Measurements from ENCODE around the gene KIAA0753.
"Not testable (repeated sequence)": the region's sequence is repeated elsewhere in the genome, so short reads cannot be mapped to it uniquely, and the experiment has no call there.

The KIAA0753 gene

DNA sequence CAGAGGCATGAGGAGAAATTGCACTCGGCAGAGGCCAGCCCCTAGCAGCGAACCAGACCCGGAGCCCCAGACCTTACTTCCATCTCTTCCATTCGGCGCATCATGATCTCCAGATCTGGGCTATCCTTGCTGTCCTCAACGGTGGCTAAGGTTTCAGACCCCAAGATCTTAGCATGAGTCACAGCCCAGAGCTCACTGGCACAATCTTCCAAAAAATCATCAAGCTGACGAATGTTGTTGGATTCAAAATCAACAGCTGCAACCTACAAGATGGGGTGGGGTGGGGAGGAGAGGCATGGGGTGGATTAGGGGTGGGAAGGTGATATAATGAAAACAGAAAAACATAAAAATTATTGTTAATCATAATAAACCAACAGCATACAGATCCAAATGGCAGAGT, 44.4 kb downstream of the KIAA0753 start:
- no peak for DNase-seq

DNA sequence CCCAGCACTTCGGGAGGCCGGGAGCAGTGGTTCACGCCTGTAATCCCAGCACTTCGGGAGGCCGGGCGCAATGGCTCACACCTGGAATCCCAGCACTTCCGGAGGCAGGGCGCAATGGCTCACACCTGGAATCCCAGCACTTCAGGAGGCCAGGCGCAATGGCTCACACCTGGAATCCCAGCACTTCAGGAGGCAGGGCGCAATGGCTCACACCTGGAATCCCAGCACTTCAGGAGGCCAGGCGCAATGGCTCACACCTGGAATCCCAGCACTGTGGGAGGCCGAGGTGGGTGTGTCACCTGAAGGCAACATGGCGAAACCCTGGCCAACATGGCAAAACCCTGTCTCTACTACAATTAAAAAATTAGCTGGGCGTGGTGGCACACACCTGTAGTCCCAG, 47.1 kb downstream of the KIAA0753 start:
- DNase-seq, result not testable (repeated sequence)

DNA sequence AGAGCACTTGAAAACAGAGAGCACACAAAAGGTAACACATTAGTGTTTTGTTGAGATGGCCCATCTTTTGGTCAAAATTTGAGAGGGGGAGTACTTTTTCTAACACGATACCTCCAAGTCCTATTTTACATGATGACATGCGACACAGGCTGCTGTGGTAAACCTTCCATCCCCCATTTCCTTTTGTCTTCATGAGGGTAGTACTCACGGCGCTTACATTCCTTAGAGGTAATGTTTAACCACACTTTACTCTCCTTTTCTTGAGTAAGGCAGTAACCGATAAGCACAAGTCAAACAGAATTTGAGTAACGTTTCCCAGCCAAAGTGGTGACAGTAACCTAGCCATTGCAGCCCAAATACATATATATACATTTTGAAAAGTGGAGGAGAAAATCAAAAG, 48.3 kb downstream of the KIAA0753 start:
- no peak for DNase-seq

DNA sequence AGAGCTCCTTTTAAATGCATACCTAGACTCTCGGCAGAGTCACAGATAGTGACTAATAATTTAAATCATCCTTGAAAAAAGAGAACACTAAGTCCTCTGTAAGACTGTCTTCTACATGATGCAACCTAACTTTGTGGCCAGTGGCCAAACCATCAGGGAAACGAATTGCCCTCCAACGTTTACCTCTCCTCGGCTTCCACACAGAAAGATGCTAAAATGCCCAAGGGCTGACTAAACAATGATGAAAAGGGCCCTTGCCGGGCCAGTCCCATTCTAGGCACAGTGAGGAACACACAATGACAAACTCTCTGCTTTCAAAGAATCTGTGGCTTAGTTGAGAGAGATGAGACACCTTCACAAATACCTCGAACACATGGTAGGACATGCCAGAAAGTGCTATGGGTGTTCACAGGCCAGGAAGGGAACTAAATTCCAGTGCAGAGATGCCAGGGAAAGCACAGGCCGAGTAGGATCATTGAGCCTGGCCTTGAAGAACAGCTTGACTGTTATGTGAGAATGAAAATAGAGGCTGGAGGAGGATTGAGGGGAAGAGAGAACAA, 48.8 kb downstream of the KIAA0753 start:
- DNase-seq, result no peak

DNA sequence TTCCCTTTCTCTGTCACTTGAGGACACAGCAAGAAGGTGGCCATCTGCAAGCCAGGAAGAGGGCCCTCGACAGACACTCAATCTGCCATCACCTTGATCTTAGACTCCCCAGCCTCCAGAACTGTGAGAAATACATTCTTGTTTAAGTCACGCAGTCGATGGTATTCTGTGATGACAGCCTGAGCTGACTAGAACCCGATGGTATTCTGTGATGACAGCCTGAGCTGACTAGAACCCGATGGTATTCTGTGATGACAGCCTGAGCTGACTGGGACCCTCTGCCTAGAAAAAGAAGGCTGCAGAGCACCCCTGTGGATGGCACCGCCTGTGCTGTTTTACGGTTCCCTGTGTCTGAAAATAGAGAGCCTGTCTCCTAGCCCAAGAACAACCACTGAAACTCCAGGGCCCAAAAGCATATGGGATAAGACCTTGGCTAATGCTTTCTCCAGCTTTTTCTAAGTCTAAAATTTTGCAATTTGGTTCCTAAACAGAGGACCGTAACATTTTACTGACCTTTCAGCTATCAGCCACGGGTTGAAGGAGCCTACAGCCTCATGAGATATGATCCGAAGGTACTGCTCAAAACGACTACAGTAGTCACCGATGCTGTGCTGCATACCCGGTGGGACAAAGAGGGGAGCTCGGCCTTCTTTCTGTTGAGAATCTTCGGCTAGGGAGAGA, 51.1 kb downstream of the KIAA0753 start:
- DNase-seq, result no peak

DNA sequence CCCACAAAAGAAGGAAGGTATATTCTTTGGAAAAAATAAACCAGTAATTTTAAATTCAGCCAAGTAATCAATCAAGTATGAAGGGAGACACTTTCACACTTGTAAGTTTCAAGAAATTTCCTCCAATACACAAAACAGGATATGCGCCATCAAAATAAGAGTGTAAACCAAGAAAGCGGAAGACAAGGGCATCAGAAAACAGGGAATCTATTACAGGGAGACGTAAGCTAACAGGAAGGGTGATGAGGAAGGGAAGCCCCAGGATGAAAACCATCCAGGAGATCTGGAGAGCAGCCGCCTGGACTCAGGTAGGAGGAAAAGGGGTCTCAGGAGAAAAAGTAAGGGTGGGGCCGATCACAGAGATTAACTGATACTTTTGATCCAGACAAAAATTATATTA, 52.3 kb downstream of the KIAA0753 start:
- DNase-seq, result no peak

DNA sequence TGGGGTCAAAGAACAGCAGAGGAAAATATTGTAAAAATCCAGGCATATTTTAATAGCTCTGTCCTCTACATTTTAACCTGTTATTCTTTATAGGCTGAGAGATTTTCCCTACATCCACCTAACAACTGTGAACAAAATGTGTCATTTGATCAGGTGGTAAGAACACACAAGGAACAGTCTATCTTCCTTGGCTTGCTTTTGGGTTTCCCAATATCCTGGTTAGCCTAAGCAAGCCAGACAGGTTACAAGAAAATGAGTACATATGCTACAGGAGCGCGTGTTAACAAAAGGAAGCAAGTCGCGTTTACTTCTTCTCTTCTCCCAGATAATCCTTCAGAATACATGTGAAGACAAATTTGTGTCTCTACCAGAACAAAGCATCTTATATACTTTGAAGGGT, 53.2 kb downstream of the KIAA0753 start:
- DNase-seq, result no peak

DNA sequence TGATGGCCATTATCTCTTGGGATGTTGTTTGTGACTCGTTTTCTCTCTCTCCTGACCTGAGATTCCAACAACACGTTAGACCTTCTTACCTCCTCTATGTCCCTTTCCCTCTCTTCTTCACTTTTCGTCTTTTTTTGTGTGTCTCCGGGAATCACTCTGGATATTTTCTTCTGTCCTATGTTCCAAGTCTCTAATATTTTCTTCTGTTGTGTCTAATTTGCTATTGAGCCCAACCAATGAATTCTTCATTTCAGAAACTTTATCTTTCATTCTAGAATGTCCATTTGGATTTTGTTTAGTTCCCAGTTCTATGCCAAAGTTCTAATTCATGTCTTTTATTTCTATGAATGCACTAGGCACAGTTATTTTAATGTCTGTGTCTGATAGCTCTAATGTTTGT, 57.1 kb downstream of the KIAA0753 start:
- DNase-seq, result no peak

DNA sequence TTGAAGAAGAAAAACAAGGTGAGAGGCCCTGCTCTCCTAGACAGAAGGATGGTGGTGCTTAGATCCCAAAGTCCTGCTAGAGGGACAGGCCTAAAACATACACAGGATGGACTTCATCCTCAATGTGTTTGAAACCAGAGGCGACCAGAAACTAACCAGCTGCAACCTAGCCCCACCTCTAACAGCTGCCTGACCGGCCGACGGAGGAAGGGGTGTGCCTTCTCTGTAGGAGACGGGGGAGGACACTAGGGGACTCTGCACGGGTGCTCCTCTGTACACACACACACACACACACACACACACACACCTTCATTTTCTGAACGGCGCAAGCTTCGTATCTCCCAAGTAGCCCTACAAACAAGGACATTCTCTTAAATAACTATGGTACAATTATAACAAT, 59.9 kb downstream of the KIAA0753 start:
- no peak for DNase-seq

DNA sequence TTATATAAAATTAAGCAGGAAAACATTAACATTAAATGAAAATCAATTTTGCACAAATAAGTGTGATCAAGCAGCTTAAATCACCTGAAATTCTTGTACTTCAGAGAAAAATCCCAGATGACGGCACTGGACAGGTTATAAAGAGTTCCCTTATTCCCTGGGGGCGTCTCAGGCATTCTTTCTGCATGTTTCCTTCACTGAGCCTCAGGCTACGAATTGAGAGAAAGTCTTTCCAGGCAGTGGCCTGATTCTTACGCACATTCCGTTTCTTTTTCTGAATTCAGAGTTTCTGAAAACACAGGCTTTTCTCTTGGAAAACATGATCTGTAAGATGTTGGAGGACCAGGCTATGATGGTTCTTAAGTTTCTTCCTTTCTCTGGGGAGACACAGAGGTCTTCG, 62.0 kb downstream of the KIAA0753 start:
- no peak for DNase-seq

DNA sequence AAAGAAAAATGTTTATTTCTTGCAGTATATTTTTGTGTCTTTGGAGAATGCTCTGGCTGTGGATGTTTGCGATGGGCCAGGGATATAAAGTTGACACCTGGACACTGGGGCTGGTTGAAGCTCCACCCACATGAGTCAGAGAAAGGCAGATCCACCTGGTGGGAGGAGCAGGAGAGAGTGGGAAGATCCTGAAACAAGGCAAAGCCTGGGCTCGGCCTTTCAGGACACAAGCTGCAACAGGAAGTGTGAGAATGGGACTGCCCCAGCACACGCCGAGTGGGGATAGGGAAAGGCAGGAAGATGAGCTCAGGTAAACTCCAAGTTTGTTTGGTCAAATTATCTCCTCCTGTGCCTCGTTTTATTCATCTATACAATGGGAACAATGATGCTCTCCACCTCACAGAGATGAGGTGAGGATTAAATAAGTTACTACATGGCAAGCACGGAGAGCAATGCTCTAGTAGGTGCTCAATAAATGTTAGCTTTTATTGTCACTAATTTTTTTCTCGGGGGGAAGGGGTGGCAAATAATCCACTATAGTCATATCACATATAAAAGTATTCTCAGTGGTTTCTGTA, 62.7 kb downstream of the KIAA0753 start:
- no peak for DNase-seq

DNA sequence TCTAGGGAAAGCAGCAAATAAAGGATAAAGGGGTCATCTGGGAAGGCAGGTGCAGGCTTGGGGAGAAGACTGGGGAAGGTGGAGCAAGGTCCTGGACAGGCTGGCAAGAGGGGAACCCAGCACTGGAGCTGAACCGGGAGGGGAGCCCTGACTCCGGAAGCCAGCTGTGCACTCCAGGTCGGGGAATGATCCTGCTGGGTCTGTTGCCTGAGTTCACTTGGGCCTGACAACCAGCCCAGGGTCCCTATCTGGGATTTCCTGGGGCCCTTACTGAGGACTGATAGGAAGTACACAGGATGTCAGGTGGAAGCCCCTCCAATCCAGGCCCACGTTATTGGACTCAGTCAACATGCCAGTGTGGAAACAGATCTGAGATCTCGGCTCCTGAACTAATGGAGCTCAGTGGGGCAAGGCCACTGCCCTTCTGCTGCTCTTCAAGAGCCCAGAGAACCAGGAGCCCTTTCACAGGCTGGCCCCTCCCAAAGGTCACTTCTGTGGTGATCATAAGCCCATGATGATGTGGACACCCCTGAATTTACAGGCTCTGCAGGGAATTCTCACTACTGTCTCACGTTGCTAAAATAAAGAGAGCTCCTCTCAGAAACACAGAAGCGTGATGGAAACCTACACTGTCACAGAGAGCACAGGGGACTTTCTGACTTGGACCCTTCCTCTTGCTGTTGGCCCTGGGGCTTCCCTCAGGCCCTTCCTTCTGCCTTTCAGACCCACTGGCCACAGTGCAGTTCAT, 64.3 kb downstream of the KIAA0753 start:
- peak; percentile 43 to 69 for DNase-seq

DNA sequence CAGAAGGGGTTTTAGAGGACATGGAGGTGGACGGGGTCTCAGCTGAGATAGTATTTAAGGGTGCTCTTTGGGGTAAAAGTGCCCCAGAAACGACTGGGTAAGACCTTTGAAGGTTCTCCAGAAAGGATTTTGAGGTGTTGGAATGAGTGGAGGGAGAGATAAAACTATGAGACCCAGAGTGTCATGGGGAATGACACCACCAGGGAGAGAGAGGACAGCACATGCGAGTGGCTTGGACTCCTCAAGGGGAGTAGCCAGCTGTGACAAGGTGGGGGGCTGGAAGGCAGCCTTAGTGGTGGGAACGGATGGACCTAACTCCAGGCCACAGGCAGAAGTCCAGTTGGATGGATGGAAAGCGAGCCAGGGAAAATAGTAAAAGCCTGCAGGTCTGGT, 64.9 kb downstream of the KIAA0753 start:
- DNase-seq, result no peak

DNA sequence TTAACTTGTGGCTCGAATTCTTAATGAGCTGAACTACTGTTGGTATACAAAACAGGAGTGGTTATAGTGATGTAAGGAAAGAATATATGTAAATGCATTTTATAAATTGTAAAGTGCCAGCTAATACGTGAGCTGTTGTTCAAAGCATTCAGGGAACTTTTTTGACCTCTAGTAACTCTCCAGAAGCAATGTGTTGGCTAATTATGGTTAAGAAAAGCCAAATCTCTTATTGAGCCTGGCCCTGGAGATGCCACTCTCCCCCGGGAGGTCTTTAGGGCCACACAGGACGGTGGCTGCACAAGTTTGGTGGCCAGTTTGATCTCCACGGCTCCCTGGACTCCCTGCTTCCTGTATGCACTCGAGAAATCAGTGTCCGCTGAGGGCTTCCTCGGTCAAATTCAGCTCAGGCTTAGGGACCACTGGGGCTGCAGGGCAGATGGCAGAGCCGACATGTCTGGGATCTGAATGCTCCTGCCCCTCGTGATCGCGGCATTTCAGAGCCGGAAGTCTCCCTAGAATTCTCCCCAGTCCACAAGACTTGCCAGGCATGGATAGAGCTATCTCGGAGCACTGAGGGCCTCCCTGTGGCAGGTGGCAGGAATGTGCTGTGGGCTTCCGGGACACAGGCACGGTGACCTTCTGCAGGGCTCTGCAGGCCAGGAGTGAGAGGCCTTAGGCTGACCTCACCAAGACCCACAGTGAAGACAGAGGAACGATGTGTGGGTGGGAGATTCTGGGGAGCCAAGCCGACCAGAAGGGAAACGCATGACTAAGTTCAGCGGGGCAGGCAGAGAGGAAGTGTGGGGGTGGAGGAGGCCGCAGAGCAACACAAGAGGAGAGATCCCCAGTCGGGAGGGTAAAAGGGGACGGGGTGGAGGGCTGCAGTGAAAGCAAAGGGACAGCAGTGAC, 65.6 kb downstream of the KIAA0753 start:
- peak; percentile 97 for DNase-seq

DNA sequence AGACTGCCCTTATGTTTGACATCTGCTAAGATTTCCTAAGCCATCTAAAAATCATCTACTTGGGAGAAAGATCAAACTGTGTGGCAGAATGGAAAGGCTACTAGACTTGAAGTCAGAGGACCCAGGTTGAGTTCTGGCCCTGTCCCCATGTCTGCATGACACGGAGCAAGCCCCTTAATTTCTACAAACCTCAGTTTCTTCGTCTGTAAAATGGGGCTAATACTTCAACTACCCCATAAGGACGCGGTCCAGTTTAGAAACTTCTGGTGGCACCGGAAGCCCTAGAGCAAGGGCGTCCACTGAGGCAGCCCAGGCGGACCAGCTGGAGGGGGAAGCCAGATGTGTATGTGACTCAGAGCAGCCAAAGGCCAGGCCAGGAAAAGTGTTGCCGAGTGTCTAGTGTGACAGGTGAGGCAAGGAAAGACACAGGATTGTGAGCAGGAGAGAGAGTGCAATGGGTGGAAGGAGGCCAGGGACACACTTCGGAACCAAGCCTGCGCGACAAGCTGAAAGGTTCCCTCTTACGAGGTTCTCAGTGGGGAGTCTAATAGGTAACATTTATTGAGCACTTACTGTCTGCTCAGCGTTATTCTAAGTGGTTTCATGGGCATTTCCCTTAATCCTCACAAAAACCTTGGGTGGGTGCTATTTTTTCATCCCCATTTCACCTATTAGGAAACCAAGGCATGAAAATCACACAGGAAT, 66.4 kb downstream of the KIAA0753 start:
- no peak for DNase-seq

DNA sequence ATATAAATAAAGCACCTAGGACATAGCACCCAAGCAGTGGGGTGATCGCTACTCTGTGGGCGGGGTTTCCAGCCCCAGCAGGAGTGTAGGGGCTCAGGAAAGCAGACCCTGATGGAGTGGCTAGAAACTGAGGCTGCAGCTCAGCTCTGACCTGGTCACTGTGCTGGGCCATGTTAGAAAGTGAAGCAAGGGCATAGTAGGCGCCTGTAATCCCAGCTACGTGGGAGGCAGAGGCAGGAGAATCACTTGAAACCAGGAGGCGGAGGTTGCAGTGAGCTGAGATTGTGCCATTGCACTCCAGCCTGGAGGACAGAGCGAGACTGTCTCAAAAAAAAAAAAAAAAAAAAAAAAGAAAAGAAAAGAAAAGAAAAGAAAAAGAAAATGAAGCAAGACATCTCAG, 67.0 kb downstream of the KIAA0753 start:
- DNase-seq, result peak; percentile 42 to 47

DNA sequence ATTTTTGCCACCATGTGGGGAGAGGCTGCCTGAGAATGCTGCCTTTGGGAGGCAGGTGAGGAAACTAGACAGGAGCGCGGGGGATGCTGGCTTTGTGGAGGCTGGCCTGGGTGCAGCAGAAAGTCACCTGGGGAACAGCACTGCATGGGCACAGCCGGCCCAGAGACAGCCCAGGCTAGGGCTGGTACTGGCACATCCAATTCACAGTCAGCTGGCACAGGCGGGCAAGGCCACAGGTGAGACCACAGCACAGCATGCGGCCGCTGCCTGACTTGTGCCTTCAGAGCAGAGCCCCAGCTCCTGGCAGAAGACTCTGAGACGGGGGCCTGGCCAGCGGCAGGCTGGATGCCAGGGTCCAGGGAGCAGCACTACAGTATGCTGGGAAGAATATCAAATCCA, 67.5 kb downstream of the KIAA0753 start:
- DNase-seq, result no peak

DNA sequence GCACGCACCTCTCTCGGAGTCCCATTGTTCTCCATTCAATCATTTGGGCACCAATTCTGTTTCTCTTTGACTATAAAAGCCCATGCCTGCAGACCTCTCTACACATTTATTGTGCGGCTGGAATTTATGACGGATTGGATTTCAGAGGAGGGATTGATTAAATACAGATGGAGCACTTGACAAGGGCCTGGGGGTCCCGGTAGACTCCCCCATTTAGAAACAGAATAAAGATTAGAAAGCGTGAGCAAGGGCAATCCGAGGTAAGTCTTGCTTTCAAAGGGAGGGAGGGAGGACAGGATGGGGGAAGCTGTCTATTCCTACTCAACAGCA, 69.1 kb downstream of the KIAA0753 start:
- DNase-seq, result no peak

DNA sequence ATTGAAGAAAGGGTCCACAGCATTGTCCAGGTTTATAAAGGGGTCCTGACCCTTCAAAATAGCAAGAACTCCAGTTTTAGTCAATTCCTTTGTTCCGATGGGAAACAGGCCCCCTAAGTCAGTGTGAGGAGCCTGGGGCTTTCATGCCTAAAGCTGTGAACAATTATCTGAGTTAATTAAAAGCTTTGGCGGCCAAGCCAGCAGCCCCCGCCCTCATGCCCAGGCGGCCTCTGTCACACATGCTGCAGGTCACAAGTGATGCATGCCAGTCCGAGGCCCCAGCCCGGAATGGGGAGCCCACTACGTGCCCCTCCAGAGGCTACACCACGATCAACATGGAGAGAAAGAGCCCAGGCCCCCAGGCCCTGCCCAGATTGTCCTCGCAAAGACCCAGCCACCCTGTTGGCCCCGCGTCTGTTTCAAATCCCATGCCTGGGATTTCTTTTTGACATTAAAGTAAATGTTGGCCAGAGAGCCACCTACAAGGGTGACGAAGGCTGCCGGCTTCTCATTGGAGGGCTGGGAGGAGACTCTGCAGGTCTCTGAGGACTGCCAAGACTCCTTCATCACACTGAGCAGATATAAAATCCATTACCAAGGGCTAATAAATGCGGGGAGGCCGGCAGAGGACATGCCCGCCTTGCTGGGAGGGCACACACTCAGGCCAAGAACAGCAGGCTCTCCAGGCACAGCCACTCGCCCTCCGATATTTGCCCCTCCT, 69.6 kb downstream of the KIAA0753 start:
- no peak for DNase-seq

DNA sequence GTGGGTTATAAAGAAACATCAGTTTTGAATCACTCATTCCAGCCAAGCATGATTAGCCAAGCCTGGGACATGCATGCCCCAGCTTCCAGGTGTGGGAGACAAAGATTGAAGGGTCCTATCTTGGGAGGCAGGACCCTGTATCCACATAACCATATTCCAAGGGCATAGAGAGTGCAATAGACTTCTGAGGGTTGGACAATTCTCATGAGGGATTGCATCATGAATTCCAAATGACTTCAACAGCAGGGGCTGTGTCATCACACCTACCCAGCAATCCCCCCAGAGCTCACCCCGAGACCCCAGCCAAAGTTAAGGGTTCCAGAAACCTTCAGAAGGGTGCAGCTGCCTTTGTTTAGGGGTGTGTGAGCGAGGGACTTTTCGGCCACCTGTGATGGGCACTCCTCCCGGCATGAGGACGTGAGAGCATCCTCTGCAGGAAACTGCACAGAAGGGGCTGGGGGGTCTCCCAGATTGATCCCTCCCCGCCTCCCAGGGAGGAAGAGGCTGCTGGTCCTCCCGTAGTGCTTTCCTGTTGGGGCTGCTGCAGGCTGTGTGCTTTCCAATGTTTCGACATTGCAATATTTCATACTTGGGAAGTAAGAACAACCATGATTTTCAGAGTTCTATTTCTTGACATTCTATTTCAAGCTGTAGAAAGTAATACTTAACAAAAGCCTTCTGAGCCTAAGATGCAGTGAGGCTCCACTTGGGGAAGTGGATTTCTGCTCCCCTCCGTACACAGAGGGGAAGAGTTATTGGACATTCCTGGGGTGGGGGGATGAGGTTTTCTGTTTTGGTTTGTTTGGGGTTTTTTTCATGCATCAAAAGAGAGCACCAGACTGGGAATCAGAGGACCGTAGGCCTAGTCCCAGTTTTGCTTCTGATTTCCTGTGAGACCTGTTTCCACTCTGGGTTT, 70.9 kb downstream of the KIAA0753 start:
- peak; percentile 81 to 84 for DNase-seq
